Muscle of arm (tissue), 12 donors: ENCODE data around the gene LRRC28. TPM values are rescaled to one million over a fixed set of nuclear protein-coding genes. Genes with fewer than 3 reads are reported as not detected.
"Not testable (repeated sequence)": the region's sequence is repeated elsewhere in the genome, so short reads cannot be mapped to it uniquely, and the experiment has no call there.

ENCODE experiments used
- DNase-seq: peaks from one replicate; pipeline ENCODE4 v3.0.0-alpha.2; 2013
- polyA plus RNA-seq, 12 donors: library from polyadenylated mRNA; unstranded; fragments of 120-200 nt; gene quantifications; one replicate each; pipeline ENCODE4 v1.2.1, GENCODE V29; 2013; ENCODE audit not compliant: insufficient read length in 12 of 12

The LRRC28 gene
- polyA plus RNA-seq, 12 donors = 17.3 to 27.3 (median 20.3) TPM; not detected in 1

DNA sequence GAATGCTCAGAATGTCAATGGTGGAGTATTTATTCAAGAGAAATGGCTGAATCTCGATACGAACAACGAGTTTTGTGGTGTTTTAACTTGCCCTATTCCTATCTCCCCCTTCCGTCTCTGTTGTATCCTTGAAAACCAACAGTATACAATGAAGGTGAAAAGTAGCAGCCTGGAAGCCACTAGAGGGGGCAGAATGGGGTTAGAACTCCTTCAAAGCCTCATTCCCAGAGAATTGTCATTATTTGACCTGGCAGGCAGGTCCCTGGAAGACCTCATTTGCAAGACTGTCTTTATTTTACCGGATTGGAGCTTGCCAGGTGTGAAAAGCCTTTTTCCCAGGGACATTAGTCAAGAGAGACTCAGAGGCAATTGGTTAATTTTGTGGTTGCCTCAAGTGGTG lies 139.4 kb downstream of the LRRC28 start:
- DNase-seq = no peak

DNA sequence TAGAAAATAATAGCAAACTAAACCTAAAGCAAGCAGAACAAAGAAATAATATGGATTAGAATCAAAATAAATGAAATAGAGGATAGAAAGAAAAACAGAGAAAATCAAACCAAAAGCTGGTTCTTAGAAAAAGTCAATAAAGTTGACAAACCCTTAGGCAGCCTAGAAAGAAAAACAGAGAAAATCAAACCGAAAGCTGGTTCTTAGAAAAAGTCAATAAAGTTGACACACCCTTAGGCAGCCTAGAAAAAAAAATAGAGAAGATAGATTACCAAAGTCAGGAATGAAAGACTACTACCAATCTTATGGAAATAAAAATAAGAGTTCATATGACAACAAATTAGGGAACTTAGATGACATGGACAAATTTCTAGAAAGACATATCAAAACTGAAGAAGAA lies 142.4 kb downstream of the LRRC28 start:
- DNase-seq = no peak

DNA sequence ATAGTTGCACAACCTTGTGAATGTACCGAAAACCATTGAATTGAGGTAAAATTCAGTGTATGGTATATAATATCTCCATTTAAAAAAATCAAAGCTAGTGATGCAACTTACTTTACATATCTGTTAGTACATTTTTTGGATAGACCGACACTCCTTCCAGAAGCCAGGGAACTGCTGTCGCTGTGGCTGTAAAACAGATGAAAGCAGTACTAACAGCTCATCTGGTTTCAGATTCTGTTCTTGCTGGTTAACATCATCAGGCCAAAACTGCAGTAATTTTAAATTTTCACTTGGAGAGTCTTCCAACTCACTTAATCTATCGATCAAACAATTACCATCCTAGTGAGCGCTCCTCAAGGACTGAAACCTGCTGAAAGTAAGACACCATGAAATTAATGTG lies 145.1 kb downstream of the LRRC28 start:
- DNase-seq = no peak

DNA sequence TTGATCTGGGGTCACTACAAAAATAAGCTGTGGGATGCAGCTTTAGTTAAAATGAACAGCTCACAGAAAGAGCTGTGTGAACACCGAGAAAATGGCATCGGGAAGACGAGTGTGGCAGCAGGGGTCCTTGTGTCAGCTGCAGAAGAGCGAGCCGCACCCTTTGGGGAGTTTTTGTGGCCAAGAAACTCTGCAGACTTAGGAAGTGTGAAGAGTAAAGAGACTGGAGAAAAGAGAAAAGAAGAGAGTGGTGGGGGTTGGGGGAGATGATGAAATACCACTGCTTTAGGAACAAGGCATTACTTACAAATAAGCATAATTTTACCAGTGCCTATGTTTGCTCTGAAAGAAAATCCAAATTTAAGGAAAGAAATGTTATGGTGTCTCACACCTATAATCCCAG lies 147.8 kb downstream of the LRRC28 start:
- DNase-seq = no peak

DNA sequence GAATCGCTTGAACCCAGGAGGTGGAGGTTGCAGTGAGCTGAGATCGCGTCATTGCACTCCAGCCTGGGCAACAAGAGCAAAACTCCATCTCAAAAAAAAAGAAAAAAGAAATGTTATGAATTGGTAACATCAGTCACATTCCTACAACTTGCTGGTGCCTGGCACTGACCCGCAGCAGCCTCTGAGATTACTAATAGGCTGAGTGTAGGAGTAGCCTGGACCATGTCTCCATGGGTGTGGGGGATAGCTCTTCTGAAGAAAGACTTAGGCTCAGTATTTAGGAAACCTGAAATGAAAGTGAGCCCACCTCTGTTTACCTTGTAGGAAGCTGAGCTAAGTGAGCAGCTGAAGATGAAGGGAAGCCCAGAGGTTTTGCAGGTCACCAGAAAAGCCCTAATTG lies 148.3 kb downstream of the LRRC28 start:
- DNase-seq = no peak

DNA sequence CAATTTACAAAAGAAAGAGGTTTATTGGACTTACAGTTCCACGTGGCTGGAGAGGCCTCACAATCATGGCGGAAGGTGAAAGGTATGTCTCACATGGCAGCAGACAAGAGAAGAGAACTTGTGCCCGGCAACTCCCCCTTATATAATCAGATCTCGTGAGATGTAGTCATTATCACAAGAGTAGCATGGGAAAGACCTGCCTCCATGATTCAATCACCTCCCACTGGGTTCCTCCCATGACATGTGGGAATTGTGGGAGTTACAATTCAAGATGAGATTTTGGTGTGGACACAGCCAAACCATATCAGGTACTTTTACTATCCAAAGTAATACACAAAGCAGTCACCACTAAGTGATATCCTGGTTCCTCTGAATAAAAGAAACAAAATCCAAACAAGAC lies 149.9 kb downstream of the LRRC28 start:
- DNase-seq = not testable (repeated sequence)

DNA sequence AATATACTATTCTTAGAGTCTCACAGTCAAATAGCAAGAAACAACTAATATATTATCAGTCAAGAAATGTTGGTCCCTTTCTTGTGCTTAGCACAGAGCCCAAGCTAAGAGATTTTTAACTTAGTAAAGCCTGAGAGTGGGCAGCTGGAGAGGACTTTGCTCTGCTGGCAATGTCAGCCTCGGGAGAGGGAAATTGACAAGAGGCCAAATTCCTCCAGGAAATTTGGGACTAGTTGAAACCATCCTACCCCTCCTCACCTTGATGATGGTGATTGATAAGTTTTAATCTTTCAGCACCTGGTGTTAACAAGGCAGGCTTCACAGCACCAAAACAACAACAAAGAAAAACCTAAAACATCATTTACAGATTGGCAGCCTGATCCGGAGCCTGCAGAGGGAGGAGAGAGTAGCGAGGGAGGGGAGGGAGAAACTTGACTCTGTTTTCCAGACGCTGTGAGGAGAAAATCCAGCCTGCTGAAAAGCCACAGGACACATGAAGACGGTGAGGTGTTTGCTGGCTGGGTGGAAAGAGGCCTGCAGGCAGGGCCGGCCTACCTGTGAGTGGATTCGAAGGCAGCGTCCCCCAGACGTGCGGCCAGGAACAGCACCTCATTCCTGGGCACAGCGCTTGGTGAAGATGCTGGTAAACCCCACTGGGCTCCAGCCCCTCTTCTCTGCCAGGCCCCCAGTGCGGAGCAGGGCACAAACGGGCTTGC lies 150.9 kb downstream of the LRRC28 start:
- DNase-seq = peak; percentile 31

DNA sequence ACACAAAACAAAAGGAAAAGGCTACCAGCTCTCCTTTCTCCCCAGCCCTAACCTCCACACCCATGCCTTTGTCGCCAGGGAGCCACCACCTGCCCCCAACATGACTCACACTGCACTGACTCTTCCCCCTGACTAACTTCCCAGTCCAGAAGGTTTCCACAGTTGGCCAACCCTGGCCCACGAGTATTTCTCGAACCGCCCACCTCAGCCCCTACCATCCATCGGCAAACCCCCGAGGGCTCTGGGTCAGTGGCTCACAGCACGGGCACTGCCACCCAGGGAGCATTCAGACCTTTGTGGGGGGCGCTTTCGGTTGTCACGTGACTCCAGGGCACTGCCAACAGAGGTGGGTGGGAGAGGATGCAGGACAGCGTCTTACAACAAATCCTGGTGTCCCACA lies 152.3 kb downstream of the LRRC28 start:
- no peak for DNase-seq

DNA sequence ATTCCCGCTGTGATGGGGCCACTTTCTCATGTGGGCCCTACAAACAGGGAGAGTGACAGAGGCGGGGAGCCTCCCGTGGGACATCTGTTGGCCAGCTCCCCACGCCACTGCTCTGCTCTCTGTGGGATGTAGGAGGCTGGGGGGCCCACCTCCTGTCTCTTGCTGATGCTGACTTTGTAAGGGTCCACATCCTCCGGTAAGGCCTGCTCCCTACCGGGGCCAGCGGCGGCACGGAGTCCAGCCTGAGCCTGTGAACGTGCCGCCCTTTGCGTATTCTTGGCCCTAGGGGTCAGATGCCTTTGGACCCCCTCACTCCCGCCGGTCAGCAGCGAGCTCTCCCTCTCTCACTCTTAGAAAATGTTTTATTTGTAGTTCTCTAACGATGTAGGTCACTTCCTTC lies 153.2 kb downstream of the LRRC28 start:
- DNase-seq = no peak

DNA sequence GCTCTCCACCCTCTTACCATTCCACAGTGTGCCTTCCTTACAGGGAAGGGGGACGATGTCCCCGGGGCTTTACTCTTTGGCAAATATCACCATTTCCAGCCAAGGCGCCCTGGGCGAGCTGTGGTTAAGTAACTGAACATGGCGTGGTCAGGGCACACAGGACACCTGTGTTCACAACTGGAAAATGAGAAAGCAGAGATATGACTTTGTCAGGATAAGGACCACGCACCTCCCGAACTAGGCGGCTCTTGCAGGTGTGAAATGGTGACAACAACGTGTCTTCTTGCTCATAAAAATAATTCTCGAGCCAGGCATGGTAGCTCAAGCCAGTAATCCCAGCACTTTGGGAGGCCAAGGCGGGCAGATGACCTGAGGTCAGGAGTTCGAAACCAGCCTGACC lies 154.8 kb downstream of the LRRC28 start:
- no peak for DNase-seq

DNA sequence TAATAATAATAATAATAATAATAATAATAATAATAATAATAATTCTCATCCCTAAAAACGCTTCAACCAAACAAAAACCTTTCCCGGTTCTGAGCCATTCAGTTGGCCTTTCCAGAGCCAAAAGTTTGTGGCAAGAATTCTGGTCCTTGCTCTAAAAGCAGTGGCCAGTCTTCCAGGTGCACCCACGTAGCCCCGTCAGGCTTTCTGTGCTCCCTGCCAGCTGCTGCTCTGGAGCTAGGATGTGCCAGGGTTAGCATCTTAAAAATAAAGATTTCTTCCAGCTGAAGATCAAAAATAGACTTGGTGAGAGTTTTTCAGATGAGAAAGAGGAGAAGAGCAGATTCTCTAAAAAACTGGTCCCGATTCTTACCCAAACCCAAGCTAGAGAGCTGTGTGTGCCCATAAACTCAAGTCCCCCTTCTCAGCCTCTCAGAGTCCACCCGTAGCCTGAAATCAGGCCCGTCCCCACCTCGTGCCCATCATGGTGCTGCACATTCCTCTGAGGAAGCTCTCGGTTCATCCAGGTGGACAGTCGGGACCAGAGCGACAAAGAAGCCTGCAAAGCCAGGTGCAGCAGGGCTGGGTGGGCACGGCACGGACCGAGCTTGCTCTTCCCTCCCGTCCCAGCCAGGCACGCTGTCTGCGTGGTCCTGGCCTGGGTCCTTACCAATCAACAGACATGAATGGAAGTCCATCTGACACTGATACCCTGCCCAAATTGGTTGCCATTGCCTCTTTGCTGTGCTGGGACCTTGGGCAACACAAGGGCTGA lies 155.6 kb downstream of the LRRC28 start:
- DNase-seq = no peak

DNA sequence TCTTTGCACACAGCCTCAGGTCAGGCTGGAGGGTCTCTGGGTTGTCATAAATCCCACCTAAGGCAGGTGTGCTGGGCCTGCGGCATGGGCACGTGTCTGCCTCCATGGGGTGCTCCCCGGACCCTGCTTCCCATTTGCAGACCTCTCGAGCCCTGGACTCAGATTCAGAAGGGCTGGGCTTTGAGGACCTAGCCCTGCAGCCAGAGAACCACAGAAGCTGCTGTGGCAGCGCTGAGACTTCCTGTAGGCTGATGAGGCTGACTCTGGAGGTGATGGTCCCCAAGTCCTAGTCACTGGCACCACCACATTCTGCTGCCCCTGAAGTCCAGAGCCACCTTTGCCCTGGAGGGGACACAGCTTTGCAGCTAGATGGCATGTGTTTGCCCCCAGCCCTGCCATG lies 156.4 kb downstream of the LRRC28 start:
- no peak for DNase-seq

DNA sequence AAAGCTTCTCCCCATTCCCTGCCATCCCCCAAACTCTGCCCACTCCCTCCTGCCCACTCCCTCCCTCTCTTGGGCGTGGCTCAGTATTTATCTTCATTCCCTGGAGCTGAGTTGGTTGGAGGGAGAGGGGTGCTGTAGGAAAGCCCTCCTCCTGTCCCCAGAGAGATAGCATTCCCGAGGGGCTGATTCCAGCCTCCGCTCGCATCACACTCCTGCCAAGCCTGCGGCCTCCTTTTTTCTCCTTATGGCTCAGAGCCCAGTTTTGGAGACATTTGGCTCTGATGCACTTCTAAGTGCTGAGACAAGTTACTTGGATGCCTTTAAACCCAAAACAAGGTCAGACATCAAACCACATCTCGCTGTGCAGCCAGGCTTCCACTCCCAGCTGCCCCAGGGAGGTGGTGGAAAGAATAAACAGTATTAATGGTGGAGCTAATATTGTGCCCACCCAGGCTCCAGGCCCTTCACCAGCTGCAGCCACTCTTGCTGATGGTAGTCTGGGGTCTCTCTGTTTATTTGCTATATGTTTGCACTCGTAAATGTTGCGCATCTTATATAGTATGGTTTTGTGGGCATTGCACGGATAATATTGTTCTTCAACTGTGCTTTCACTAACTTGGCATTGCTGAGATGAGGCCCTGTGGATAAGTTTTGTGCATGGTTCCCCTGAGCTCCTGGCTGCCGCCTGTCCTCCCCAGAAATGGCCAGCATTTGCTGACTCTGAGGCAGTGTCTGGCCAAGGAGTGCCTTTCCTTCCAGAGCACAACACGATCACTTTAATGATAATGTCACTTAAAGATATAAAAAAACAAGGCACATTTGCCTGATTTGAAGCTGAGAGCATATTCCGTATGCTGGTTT lies 157.2 kb downstream of the LRRC28 start:
- DNase-seq = no peak

DNA sequence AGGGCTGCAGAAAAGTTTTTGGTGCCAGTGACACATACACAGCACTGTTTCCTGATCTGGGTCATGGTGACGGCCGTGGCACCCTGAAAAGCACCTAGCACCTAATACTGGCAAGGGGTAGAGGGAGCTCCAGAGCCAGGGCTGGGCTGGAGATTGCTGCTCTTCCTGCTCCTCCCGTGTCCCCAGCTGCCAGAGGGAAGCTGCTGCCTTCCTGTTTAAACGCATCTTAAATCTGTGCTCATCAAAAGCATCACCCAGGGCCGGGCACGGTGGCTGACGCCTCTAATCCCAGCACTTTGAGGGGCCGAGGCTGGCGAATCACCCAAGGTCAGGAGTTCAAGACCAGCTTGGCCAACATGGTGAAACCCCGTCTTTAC lies 157.8 kb downstream of the LRRC28 start:
- no peak for DNase-seq

DNA sequence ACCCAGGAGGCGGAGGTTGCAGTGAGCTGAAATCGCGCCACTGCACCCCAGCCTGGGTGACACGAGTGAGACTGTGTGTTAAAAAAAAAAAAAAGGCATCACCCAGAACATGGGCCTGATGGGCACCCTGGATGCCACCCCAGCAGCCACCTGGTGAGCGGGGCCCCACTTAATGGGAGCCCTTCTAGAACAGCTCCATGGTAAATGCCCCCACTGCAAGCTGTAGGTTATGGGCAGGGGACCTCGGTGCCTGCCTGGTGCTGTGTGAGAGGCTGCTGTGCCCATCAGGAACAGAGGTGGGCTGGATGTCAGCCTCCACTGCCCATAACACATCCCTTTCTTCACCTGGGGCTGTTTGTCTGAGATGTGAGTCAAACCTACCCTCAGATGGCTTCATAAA lies 158.3 kb downstream of the LRRC28 start:
- DNase-seq = no peak

DNA sequence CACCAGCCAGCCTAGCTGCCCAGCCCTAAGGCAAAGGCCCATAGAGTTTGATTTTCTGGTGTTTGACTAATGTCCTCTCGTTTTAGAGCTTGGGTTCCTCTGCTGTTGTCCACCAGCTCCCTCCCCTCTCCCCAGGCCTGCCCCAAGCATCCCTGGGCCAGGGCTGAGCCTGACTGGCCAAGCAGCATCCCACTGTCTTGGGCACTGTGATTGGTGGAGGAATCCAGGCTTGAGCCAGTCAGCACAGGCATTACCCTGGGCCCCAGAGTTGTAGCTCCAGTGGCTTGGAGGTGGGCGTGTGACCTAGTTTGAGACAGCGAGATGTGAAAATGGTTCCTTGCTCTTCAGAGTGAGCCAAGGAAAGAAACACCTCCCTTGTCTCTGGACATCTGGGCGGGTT lies 159.2 kb downstream of the LRRC28 start:
- no peak for DNase-seq

DNA sequence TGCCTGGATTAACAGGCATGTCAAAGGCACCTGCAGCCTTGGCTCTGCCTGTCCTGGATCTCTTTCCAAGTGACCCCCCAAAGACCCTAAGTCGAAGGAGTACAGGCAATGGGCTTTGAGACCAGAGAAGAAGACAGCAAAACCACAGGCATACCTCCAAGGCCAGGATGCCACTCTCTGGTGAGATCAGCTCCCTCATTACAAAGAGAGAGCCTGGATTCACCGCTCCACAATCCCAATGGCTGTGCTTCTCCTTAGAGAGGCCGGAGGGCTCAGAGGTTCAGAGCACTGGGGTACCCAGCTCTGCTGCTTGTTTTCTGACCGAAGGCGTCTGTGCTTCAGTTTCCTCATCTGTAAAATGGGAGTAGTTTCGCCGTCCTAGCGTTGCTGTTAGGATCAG lies 160.0 kb downstream of the LRRC28 start:
- DNase-seq = no peak

DNA sequence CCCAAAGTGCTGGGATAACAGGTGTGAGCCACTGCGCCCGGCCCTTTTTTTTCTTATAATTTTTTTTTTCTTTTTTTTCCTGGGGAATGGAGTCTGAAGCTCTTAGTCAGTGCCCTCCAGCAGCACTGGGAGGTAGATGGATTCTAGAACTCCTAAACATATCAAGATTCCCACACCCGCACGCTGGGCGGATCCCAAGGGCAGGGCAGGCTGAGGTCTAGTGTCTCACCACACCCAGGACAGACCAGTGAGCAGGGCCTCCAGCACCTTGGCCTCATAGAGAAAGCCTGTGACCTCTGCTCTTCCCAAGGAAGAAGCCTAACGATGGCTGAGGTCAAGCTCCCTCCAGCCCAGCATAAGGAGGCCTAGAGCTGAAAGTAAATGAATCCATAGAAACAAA lies 160.8 kb downstream of the LRRC28 start:
- no peak for DNase-seq

DNA sequence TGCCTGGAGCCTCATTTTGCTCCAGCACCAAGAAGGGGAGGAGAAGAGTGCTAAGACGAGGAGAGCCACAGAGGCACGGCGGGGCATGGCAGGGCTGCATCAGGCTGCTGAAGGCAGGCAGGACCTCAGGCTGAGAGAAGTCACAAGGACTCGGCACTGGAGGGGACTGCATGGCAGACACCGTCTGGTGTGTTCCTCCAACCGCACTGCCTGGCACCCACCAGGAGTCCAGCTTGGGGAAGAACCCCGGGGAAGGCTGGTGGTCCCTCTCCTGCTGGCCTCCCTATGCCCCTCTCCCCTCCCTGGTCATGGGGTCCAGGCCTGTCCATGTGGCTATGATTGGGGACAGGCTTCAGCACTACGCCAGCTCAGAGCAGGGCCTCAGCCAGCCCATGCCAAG lies 161.3 kb downstream of the LRRC28 start:
- no peak for DNase-seq

DNA sequence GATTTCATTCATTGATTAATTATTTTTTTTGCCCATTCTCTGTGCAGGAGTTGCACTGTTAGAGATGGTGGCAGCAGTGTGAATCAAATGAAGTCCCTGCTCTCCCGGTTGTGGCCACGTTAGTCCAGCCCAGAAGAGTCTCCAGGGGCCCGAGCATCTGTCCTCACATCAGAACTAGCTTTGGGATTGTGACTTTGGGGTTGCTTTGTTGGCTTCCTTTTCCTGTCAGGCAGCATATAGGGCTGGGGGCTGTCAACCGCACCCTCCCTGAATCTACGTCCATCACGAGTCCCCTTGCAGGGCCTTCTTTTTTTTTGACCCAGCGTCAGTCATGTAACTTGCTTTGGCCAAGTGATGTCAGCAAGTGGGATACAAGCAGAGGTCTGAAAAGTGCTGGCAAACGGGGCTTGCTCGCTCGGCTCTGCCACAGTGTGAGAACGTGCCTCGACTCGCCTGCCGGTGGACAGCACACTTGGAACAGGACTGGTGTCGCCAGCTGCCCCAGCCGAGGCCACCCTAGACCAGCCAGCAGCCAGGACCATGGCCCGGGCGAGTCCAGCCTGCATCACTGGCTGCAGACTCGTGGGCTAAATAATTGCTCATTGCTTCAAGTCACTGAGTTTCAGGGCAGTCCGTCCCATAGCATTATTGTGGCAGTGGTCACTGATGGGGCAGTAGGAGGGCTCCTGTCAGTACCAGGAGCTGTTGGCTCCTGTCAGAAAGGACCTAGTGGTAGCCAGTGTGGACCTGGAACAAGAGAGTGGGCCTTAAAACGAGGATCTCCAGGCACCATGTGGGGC lies 162.9 kb downstream of the LRRC28 start:
- no peak for DNase-seq

DNA sequence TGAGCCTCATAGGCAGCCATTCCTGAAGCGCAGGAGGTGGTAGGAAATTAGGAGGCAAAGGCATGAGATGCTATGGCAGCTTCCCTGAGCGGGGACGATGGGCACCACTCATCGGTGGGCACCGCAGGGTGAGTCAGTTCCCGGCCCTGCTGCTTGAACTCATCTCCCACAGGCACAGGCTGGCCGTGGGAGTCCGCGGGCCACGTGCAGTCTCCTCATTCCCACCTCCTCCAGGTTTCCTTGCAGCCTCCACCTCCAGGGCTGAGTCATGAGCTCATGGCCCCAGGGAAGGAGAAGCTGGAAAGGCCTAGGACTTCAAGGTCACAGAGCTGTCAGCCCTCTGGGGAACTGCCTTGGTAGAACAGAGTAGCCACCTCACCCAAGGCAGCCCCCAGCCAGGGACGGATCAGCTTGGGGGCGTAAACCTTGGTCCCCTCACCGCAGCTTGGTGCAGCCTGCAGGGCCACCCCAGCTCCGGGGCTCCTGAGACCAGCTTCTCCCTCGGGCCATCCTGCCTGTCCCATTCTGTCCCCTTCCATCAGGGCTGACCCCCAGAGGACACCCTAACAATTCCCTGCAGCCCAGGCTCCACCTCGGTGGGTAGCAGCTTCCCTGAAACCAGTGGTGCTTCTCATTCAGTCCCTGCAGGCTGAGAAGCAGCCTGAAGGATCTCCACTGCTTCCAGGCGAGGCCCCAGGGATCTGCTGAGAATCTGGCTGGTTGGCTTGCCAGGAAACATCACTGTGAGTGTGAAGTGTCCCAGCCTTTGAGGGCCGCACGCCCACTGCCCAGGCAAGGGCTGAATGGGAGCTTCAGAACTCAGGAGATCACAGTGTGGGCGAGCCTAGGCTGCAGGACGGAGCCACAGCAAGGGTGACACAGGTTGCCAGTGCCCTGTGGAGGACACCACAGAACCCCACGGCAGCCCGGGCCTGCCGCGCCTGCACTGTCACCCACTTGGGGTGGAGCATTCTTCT lies 163.8 kb downstream of the LRRC28 start:
- no peak for DNase-seq
